GM12892 (cell line): ENCODE results near the gene CIT.

Source experiments
- POLR2AphosphoS5 ChIP-seq: IDR thresholded peaks from 2 replicates; pipeline ENCODE4 v1.6.1; 2011; ENCODE audit warnings: low read depth, low read length, control low read depth
- TAF1 ChIP-seq: IDR thresholded peaks from 2 replicates; pipeline ENCODE4 v1.6.1; 2011; ENCODE audit warnings: low read depth, mild to moderate bottlenecking, control low read depth, low read length, borderline replicate concordance

GRCh38 chr12:119883237-119883636, 6.1 kb upstream of the CIT start:
- no peak for TF ChIP-seq POLR2AphosphoS5
- no peak for TF ChIP-seq TAF1
